Esophagus muscularis mucosa (tissue), 4 donors: Measurements from ENCODE around the gene WNT5B. TPM values are rescaled to one million over a fixed set of nuclear protein-coding genes. Genes with fewer than 3 reads are reported as not detected.

ENCODE experiments used
- DNase-seq: peaks from one replicate; pipeline ENCODE4 v3.0.0-alpha.2; 2017; ENCODE audit errors: extremely low spot score
- H3K27ac ChIP-seq, 4 donors: fragments of 200-600 bp; sonication (generic); replicated peaks in 1 of 4; 1 replicate in 3 of 4; 2 replicates in 1 of 4; pipeline ENCODE4 v1.5.1; 2016 to 2019; ENCODE audit warnings: mild to moderate bottlenecking in 1 of 4
- H3K27me3 ChIP-seq, 4 donors: fragments of 200-600 bp; sonication (generic); one replicate each; pipeline versions ENCODE4 v1.5.1 to v1.6.0; 2016 to 2019
- H3K36me3 ChIP-seq, 4 donors: fragments of 200-600 bp; sonication (generic); one replicate each; pipeline ENCODE4 v1.5.1; 2016 to 2019
- H3K4me1 ChIP-seq, 4 donors: fragments of 200-600 bp; sonication (generic); one replicate each; pipeline ENCODE4 v1.5.1; 2016 to 2019
- H3K4me3 ChIP-seq, 4 donors: fragments of 200-600 bp; sonication (generic); 1 replicate in 2 of 4; 2 replicates in 2 of 4; pipeline ENCODE4 v1.5.1; 2016 to 2019; ENCODE audit warnings: mild to moderate bottlenecking in 4 of 4, moderate library complexity in 1 of 4
- H3K9me3 ChIP-seq, 4 donors: fragments of 200-600 bp; sonication (generic); 1 replicate in 3 of 4; 2 replicates in 1 of 4; pipeline ENCODE4 v1.5.1; 2016 to 2019
- EP300 ChIP-seq: sonication (generic); formaldehyde crosslinking; IDR thresholded peaks from one replicate; pipeline ENCODE4 v1.6.1; 2017; ENCODE audit warnings: antibody characterized with exemption
- POLR2A ChIP-seq: fragments of 450-650 bp; IDR thresholded peaks from one replicate; pipeline ENCODE4 v1.6.1; 2017; ENCODE audit warnings: antibody characterized with exemption, moderate library complexity, mild to moderate bottlenecking, low read depth
- POLR2AphosphoS5 ChIP-seq, 2 donors: sonication (generic); formaldehyde crosslinking; IDR thresholded peaks; one replicate each; pipeline ENCODE4 v1.6.1; 2017; ENCODE audit warnings: antibody characterized with exemption in 2 of 2
- WGBS: methylation state at CpG from one replicate; pipeline ENCODE4 v1.1.5; 2018; 5-methylcytosine and 5-hydroxymethylcytosine counted together
- intact Hi-C: fragments of 100-400 bp; cut with DNase I; formaldehyde crosslinking; loops from one replicate; pipeline ENCODE4 v1.15.1; 2023
- small RNA-seq, 3 donors: library from RNA; depleted of rRNA; stranded (forward); fragments of <200 nt; gene quantifications; one replicate each; pipeline ENCODE3, GENCODE V24; 2016
- total RNA-seq, 4 donors: library from RNA; depleted of rRNA; stranded (reverse); fragments of >200 nt; gene quantifications; one replicate each; pipeline versions ENCODE4 v1.1.0 to v1.2.1, GENCODE V29; 2016
- TF ChIP-seq, protein P1 (sequence below), 3 experiments: fragments of 200-600 bp in 2 of 3; fragments of 450-650 bp in 1 of 3; sonication (generic) in 2 of 3; IDR thresholded peaks; one replicate each; pipeline ENCODE4 v1.5.1; 2017 to 2019; ENCODE audit warnings: antibody characterized with exemption in 3 of 3, mild to moderate bottlenecking in 2 of 3, moderate library complexity in 1 of 3

The WNT5B gene
- total RNA-seq, 4 donors from 2014 or later = 33.5 to 112 (median 53.5) TPM

DNA sequence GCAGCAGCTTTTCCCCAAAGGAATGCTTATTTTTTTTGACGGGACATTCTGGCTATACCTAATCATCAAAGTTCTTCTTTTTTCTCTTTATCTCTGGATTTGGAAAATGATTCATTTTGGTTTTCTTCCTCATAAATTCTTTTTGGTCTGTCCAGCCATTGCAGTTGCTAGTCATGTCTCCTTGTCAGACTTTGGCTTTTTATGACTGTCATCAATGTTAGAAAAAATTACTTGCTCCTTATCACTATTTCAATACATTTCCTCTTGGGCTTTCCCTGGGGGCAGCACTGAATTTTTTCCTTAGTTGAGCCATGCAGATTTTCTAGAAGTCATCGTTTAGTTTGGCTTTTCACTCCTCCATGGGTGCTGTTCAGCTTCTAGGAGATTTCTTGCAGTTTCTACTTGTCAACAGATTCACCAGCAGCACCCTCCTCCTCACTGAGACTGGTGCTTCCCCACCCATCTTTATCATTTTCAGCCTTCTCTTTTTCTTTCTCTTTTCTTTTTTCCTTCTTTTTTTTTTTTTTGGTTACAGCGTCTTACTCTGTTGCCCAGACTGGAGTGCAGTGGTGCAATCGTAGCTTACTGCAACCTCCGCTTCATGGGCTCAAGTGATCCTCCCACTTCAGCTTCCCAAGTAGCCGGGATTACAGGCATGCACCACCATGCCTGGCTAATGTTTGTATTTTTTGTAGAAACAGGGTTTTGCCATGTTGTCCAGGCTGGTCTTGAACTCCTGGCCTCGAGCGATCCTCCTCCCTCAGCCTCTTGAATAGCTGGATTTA is 67.0 kb downstream of the WNT5B start:
- no peak for DNase-seq
- TF ChIP-seq, protein P1, sequence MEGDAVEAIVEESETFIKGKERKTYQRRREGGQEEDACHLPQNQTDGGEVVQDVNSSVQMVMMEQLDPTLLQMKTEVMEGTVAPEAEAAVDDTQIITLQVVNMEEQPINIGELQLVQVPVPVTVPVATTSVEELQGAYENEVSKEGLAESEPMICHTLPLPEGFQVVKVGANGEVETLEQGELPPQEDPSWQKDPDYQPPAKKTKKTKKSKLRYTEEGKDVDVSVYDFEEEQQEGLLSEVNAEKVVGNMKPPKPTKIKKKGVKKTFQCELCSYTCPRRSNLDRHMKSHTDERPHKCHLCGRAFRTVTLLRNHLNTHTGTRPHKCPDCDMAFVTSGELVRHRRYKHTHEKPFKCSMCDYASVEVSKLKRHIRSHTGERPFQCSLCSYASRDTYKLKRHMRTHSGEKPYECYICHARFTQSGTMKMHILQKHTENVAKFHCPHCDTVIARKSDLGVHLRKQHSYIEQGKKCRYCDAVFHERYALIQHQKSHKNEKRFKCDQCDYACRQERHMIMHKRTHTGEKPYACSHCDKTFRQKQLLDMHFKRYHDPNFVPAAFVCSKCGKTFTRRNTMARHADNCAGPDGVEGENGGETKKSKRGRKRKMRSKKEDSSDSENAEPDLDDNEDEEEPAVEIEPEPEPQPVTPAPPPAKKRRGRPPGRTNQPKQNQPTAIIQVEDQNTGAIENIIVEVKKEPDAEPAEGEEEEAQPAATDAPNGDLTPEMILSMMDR (IDR thresholded peaks at IDR 0.05) = no peak
- TF ChIP-seq POLR2A (no peak), POLR2AphosphoS5 (IDR thresholded peaks at IDR 0.05) (no peak), EP300 (no peak)
- Histone ChIP-seq H3K4me1 (peaks cover 23 to 71% (median 64%) of the 10 kb centered on the region in 4 donors), H3K27me3 (no peaks in the 10 kb centered on the region), H3K9me3 (no peaks in the 10 kb centered on the region), H3K27ac (no peak overlapping the region), H3K4me3 (no peak overlapping the region), H3K36me3 (no peaks in the 10 kb centered on the region)
- 71% methylated on average over 8 of the region's 8 CpGs for WGBS
- intact Hi-C loops = loop anchor here (5.0 kb wide), 1 partner anchor 91 kb away; no protein-coding TSS in a partner anchor

DNA sequence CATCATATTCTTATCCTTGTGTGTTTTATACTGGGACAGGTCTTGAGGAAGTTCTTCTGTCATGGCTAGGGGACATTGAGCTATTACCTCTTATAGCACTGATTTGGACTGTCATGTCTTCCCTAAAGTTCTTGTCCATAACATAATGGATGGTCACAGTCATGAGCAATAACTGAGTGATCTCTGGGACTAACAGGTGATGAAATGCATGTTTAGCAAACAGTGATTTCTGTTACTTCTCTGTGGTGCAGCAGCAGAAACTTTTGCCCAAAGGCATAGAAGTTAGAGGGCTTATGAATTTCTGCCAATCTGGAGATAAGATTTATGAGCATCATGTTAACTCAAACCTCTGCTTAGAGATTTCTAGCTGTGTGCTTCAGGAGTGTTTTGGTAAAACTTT is 67.8 kb downstream of the WNT5B start:
- DNase-seq = no peak
- intact Hi-C loops = loop anchor here (5.0 kb wide), 1 partner anchor 91 kb away; no protein-coding TSS in a partner anchor
- H3K36me3 ChIP-seq = no peaks in the 10 kb centered on the region
- no peaks in the 10 kb centered on the region for H3K9me3 ChIP-seq
- TF ChIP-seq POLR2AphosphoS5 (IDR thresholded peaks at IDR 0.05) = no peak
- peaks cover 20 to 69% (median 64%) of the 10 kb centered on the region in 4 donors for H3K4me1 ChIP-seq
- H3K27me3 ChIP-seq = no peaks in the 10 kb centered on the region
- H3K4me3 ChIP-seq = no peak overlapping the region
- H3K27ac ChIP-seq = no peak overlapping the region

Small RNAs within 50 kb of the gene (small RNA-seq; reads per million reads assigned to genes)
- gene MIR3649 = 0 reads per million in 3 donors

Other genes with a start within 250 kb of the WNT5B start
- 10 to 100 TPM; 12.0 to 22.6 (median 16.0) TPM for gene FBXL14, start 34.6 kb upstream of the WNT5B start, total RNA-seq
- gene ADIPOR2, start 61.8 kb downstream of the WNT5B start, total RNA-seq = 10 to 100 TPM; 28.2 to 37.4 (median 34.1) TPM
- under 1 TPM in 1 of 4 donors, not detected in 3; 0.17 TPM for gene LRTM2, start 191.3 kb downstream of the WNT5B start, total RNA-seq